Dendritic cell treated with granulocyte-macrophage colony-stimulating factor and Interleukin-4, amounts not matched to agents 40 ng/mL and 50 ng/mL, for 4 days (primary cell): Measurements from ENCODE around the gene CABLES2.
A peak's percentile ranks its signal among the peaks of the same experiment; 100 is the strongest.

Source experiments
- H3K27ac Mint-ChIP-seq: one replicate; pipeline ENCODE4 v1.8.0; 2022; ENCODE audit warnings: mild to moderate bottlenecking, mixed read lengths
- H3K27me3 Mint-ChIP-seq: one replicate; pipeline ENCODE4 v1.8.0; 2022; ENCODE audit warnings: mild to moderate bottlenecking, mixed read lengths
- H3K36me3 Mint-ChIP-seq: one replicate; pipeline ENCODE4 v1.8.0; 2022; ENCODE audit warnings: low read depth, mixed read lengths
- H3K4me1 Mint-ChIP-seq: one replicate; pipeline ENCODE4 v1.8.0; 2022; ENCODE audit warnings: low read depth, mixed read lengths
- H3K4me3 Mint-ChIP-seq: one replicate; pipeline ENCODE4 v1.8.0; 2022; ENCODE audit warnings: mild to moderate bottlenecking, moderate library complexity, mixed read lengths
- H3K9me3 Mint-ChIP-seq: one replicate; pipeline ENCODE4 v1.8.0; 2022; ENCODE audit warnings: mixed read lengths
- intact Hi-C: fragments of 100-400 bp; cut with micrococcal nuclease; formaldehyde crosslinking; loops from one replicate; pipeline ENCODE4 v1.15.0; 2022

Gene CABLES2

DNA sequence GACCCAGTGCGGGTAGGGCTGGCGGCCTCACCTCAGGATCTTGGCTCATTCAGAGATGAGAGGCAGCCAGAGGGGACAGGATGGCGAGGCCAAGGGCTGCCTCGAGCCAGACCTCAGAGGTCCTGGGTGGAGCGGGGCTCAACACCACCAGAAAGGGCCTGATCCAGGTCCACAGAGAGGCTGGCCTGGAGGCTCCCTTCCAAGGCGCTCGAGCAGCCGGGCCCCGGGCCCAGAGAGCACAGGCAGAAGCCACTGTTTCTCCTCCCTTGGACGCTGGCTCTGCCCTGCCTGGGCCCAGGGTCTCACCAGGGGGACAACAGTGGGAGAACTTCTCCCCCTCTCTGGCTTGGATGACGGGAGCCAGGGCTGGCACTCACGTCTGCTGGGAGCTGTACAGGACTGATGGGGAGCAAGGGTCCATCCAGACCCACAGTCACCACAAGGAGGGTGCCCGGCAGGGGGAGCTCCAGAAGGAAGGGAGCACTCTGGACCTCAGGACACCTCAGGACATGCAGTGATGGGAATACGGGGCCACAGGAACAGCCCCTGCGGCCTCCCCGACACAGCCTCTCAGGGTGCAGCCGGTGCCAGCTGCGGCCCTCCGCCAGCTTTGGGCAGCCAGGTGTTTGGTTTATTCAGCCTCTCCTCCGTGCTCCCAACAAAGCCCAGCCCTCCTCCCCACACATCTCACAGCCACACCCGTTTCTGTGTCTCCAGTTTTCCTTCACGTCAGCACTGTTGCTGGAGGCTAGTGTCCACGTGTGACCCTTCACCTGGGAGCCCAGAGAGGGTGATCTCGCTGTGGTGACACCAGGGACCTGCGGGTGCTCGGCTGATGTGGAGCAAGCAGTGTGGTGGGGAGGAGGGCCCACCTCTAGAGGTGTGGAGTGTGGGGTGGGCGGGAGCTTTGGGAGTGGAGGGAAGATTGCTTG lies 11.5 kb downstream of the CABLES2 start:
- Mint-ChIP-seq H3K27me3 (no peaks in the 10 kb centered on the region), H3K27ac (no peak overlapping the region), H3K36me3 (peaks cover 87% of the 10 kb centered on the region), H3K4me3 (no peak overlapping the region), H3K4me1 (no peaks in the 10 kb centered on the region), H3K9me3 (peaks cover 9% of the 10 kb centered on the region)
- intact Hi-C loops: no loop called here

- no peak overlapping the region for H3K4me3 Mint-ChIP-seq
- H3K27ac Mint-ChIP-seq: no peak overlapping the region
- no peaks in the 10 kb centered on the region for H3K27me3 Mint-ChIP-seq
- intact Hi-C loops: no loop called here
- H3K9me3 Mint-ChIP-seq: peaks cover 9% of the 10 kb centered on the region
- H3K36me3 Mint-ChIP-seq: peaks cover 88% of the 10 kb centered on the region
- peaks cover under 1% of the 10 kb centered on the region for H3K4me1 Mint-ChIP-seq
Observed at GRCh38 chr20:62394248-62395245, 12.5 kb downstream of the CABLES2 start.

GRCh38 chr20:62393830-62394229 lies 13.3 kb downstream of the CABLES2 start:
- peaks cover 95% of the 10 kb centered on the region for H3K36me3 Mint-ChIP-seq
- peaks cover 9% of the 10 kb centered on the region for H3K9me3 Mint-ChIP-seq
- intact Hi-C loops: no loop called here
- no peaks in the 10 kb centered on the region for H3K27me3 Mint-ChIP-seq
- no peak overlapping the region for H3K4me3 Mint-ChIP-seq
- peaks cover 8% of the 10 kb centered on the region for H3K4me1 Mint-ChIP-seq
- no peak overlapping the region for H3K27ac Mint-ChIP-seq

DNA sequence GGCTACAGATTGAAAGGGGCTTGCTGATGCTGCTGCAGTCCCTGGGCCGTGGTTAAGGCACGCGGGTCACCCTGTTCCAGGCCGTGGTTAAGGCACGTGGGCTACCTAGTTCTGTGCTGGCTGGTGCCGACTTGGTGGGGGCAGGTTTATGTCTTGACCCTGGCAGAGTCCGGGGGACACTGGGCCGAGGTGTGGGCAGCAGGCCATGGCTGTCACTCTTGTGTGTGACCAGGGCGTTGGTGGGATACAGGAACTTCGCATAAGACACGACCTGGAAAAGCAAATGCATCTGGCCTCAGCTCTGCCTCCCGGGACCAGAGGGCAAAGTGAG lies 13.8 kb downstream of the CABLES2 start:
- Mint-ChIP-seq H3K4me1 (peaks cover 13% of the 10 kb centered on the region), H3K4me3 (no peak overlapping the region)
- intact Hi-C loops: no loop called here

GRCh38 chr20:62392621-62393334 lies 14.3 kb downstream of the CABLES2 start:
- Mint-ChIP-seq H3K27me3 (no peaks in the 10 kb centered on the region), H3K4me1 (peaks cover 18% of the 10 kb centered on the region), H3K9me3 (peaks cover 2% of the 10 kb centered on the region), H3K36me3 (peaks cover 98% of the 10 kb centered on the region), H3K27ac (no peak overlapping the region), H3K4me3 (no peak overlapping the region)
- intact Hi-C loops: no loop called here

More for the DNA sequence above, 13.8 kb downstream of the CABLES2 start:
- no peak overlapping the region for H3K27ac Mint-ChIP-seq
- peaks cover 98% of the 10 kb centered on the region for H3K36me3 Mint-ChIP-seq
- H3K27me3 Mint-ChIP-seq: no peaks in the 10 kb centered on the region
- peaks cover 8% of the 10 kb centered on the region for H3K9me3 Mint-ChIP-seq

GRCh38 chr20:62392077-62392418 lies 15.0 kb downstream of the CABLES2 start:
- H3K9me3 Mint-ChIP-seq: no peaks in the 10 kb centered on the region
- H3K4me1 Mint-ChIP-seq: peaks cover 24% of the 10 kb centered on the region
- no peaks in the 10 kb centered on the region for H3K27me3 Mint-ChIP-seq
- H3K27ac Mint-ChIP-seq: no peak overlapping the region
- intact Hi-C loops: no loop called here
- H3K36me3 Mint-ChIP-seq: peaks cover 98% of the 10 kb centered on the region
- H3K4me3 Mint-ChIP-seq: no peak overlapping the region

GRCh38 chr20:62391165-62392076 lies 15.7 kb downstream of the CABLES2 start:
- Mint-ChIP-seq H3K27ac (no peak overlapping the region), H3K27me3 (no peaks in the 10 kb centered on the region), H3K4me1 (peaks cover 24% of the 10 kb centered on the region), H3K4me3 (no peak overlapping the region), H3K36me3 (peaks cover 95% of the 10 kb centered on the region), H3K9me3 (no peaks in the 10 kb centered on the region)
- intact Hi-C loops: no loop called here

DNA sequence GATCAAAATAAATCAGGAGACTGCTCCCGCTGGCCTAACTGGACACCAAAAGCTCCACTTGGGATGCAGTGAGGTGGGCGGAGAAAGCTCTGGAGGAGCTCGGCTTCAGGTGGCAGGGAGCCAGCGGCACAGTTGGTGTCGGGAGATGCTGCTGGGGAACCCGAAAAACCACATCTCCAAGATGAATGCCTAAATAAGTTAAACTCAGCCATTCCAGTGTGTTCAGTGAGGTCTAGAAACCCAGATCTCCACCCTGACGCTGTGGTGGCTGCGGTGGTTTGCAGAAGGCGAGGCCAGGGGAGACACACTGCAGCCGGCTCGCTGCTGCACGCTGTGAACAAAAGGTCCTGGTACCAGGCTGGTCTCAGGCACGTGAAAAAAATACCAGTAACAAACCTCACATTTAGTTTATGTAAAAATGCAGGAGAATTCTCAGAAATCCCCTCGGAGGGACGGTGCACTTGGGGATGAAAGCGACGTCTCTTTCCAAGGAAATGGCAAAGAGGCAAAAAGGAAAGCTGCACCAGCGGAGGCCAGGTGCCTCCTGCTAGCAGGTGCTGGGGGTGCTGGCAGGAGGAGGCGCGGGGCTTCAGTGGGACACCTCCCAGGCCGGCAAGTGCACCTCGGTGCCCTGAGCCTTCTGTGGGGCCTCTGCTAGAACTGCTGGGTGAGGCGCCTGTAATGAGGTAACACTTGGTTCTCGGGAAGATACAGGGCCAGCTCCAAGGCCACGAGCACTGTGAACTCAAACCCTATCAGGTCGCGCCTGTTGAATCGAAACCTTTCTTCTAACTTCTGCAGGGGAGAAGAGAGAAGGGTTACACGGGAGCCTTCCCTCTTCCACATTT lies 16.5 kb downstream of the CABLES2 start:
- Mint-ChIP-seq H3K36me3 (peaks cover 86% of the 10 kb centered on the region), H3K4me1 (peaks cover 32% of the 10 kb centered on the region), H3K27me3 (no peaks in the 10 kb centered on the region), H3K9me3 (no peaks in the 10 kb centered on the region), H3K4me3 (no peak overlapping the region), H3K27ac (no peak overlapping the region)
- intact Hi-C loops: no loop called here

DNA sequence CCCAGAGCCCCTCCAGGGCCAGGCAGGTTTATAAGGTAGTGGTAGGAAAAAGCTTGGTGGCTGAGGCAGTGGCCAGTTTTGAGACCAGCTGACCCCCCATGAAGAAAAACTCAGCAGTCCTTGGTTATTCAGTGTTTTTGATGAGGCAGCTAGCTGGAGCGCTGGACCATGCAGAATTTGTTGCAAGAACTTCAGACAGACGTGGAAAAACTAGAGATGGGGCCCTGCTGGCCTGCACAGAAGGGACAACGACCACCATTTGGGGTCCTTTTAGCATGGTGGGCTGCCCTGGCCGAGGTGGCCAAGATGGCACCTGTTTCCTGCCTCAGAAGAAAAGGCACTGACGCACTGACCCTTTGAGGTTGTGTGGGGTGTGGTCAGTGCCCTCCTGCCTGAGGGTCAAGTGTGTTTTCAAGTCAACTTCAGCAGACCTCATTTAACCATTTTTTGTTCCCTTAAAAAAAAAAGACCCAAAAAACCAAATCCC lies 17.4 kb downstream of the CABLES2 start:
- Mint-ChIP-seq H3K9me3 (no peaks in the 10 kb centered on the region), H3K27ac (no peak overlapping the region), H3K27me3 (no peaks in the 10 kb centered on the region), H3K4me3 (no peak overlapping the region), H3K36me3 (peaks cover 77% of the 10 kb centered on the region), H3K4me1 (peaks cover 40% of the 10 kb centered on the region)
- intact Hi-C loops: loop anchor here (10.0 kb wide), 1 partner anchor 415 kb away; the partner anchor contains the start of gene OGFR

DNA sequence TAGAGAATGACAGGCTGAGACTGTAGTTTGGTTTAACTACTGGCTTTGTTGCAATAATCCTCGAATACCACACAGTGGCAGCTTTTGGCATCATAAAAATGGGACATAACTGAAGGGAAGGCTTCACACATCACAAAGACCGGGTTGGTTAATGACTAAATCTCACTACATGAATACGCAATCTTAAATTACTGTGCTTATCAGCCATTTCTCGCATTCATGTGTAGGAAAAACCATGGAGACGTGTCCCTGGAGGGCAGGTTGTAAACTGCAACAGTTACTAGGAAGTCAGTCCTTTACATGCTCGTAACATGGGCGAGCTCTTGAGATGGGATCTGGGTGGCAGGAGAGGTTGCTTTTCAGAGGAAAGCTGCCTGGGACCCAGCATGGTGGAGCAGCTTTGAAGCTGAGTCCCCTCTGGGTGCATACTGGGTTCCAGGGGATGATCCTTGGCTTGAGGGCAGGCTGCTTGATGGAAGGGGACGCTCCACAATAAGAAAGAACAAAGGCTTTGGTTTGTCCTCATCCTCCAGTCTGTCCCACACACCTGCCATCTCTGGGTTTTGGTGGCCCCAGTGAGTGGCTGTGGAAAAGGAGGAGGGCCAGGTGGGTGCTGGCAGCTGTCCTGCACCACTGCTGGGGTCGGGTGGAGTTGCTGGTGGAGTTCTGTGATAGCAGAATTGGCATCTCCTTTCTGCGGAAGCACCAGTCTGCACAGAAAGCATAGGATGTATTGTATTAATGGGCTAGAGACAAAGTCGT lies 18.1 kb downstream of the CABLES2 start:
- intact Hi-C loops: loop anchor here (10.0 kb wide), 1 partner anchor 416 kb away; the partner anchor contains the start of gene OGFR
- H3K9me3 Mint-ChIP-seq: no peaks in the 10 kb centered on the region
- H3K27ac Mint-ChIP-seq: no peak overlapping the region
- H3K4me1 Mint-ChIP-seq: peaks cover 45% of the 10 kb centered on the region
- peaks cover 76% of the 10 kb centered on the region for H3K36me3 Mint-ChIP-seq
- no peaks in the 10 kb centered on the region for H3K27me3 Mint-ChIP-seq
- H3K4me3 Mint-ChIP-seq: no peak overlapping the region

GRCh38 chr20:62387933-62388635 lies 19.0 kb downstream of the CABLES2 start:
- Mint-ChIP-seq H3K36me3 (peaks cover 73% of the 10 kb centered on the region), H3K4me3 (peak overlapping the region; percentile 87), H3K27ac (peak overlapping the region; percentile 83), H3K27me3 (no peaks in the 10 kb centered on the region), H3K9me3 (no peaks in the 10 kb centered on the region), H3K4me1 (peaks cover 45% of the 10 kb centered on the region)
- intact Hi-C loops: loop anchor here (10.0 kb wide), 1 partner anchor 417 kb away; the partner anchor contains the start of gene OGFR
